Erythroblast (primary cell): Measurements from ENCODE around the gene RARB.

Experiments used
- GATA1 ChIP-seq: IDR thresholded peaks from 2 replicates; pipeline ENCODE4 v1.6.1; 2011; ENCODE audit warnings: low read depth, mild to moderate bottlenecking, control low read depth, low read length, moderate library complexity
- POLR2A ChIP-seq: IDR thresholded peaks from 2 replicates; pipeline ENCODE4 v1.6.1; 2011; ENCODE audit warnings: mild to moderate bottlenecking, low read length

DNA sequence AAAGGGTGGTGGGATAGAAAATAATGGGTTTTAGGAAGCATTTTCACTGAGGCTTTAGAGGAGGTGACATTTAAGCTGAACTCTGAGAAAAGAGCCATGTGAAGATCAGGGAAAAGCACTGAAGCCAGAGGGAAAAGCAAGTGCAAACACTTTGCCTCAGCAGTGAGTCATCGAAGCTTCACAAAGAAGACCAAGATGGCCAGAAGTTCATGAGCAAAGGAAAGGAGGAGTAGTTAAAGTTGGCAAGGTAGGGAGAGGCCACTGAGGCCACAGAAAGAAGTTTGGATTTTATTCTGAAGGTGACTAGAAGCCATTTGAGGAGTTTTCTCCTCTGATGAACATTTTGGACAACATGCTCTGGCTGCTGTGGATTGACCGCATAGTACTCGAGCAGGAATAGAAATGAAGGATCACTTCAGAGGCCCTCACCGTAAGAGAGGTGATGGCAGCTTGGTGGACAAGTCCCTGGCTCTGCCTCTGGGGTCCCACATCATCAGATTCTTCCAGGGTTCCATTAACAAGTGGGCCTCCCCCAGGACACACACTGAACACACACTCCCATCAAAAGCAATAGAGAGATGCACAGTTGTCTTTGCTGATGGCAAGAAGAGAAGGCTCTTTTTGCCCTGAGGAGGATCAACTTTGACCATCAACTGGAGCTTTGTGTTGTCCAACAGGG is 161.2 kb downstream of the RARB start:
- TF ChIP-seq GATA1: no peak
- TF ChIP-seq POLR2A: no peak
